GM21515 (cell line): ENCODE data around the gene RBFOX2.
"Not testable (repeated sequence)": the region's sequence is repeated elsewhere in the genome, so short reads cannot be mapped to it uniquely, and the experiment has no call there.

Experiments used
- ATAC-seq: cut with Tn5 transposase; IDR thresholded peaks from one replicate; pipeline ENCODE4 v1.9.1; 2021; ENCODE audit not compliant: unreplicated experiment

The RBFOX2 gene, protein sequence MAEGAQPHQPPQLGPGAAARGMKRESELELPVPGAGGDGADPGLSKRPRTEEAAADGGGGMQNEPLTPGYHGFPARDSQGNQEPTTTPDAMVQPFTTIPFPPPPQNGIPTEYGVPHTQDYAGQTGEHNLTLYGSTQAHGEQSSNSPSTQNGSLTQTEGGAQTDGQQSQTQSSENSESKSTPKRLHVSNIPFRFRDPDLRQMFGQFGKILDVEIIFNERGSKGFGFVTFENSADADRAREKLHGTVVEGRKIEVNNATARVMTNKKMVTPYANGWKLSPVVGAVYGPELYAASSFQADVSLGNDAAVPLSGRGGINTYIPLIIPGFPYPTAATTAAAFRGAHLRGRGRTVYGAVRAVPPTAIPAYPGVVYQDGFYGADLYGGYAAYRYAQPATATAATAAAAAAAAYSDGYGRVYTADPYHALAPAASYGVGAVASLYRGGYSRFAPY

GRCh38 chr22:36028646-36029405 lies at the start of gene RBFOX2:
TSS of gene RBFOX2 (minus strand) at chr22:36028824. CDS start at chr22:36028425, 399 bp downstream.
- ATAC-seq: no peak

DNA sequence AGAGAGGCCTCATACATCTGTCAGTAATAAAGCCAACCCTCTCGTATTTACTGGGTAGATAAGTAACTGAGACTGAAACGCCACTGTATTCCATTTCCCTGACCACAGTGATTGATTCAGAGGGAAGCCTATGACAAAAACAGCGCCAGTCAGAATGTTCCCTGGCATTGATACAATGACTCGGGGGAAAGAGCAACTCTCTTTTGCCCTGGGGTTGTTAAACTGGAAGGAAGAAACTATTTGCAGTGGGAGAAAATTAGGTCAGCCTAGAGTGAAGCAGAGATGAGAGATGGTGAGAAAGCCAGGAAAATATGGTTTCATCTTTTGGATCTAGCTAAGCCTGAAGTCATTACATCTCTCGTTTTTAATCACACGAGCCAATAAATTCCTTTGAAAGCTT lies 48.6 kb upstream of the RBFOX2 start:
- ATAC-seq: no peak

DNA sequence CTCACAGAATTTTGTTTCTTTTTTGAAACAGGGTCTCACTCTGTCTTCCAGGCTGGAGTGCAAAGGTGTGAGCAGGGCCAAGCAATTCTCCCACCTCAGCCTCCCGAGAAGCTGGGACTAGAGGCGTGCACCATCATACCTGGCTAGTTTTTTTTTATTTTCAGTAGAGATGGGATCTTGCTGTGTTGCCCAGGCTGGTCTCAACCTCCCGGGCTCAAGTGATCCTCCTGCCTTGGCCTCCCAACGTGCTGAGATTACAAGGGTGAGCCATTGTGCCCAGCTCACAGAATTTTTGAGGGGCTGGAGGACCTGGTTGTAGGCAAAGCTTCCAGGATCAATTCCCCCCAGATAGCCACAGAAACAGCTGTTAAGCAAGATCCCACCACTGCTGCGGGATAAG lies 47.1 kb upstream of the RBFOX2 start:
- ATAC-seq: no peak

DNA sequence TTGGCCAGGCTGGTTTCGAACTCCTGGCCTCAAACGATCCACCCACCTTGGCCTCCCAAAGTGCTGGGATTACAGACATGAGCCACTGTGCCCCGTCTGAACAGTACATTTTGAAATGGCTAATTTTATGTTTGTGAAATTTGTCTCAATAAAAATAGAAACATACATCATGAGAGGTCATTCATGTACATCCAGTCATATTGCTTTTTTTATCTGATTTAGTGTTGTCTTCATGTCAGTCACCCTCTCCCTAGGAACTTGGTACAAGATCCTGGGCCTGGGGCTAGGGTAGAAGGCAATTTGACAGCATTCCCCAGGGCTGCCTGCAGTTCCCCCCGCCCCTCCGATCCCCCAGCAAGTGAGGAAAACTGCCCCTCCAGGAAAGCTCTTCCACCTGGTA lies 46.6 kb upstream of the RBFOX2 start:
- no peak for ATAC-seq

DNA sequence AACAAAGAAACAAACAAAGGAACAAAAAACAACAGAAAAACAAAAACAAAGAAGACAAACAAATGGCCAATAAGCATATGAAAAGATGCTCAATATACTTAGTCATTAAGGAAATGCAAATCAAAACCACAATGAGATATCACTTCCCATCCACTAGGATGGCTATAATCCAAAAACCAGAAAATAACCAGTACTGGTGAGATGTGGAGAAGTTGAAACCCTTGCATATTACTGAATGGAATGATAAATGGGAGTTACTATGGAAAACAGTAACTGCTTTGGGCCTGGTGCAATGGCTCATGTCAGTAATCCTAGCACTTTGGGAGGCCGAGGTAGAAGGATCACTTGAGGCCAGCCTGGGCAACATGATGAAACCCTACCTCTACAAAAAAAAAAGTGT lies 44.9 kb upstream of the RBFOX2 start:
- no peak for ATAC-seq

GRCh38 chr22:36070645-36071044 lies 42.0 kb upstream of the RBFOX2 start:
- ATAC-seq: not testable (repeated sequence)

DNA sequence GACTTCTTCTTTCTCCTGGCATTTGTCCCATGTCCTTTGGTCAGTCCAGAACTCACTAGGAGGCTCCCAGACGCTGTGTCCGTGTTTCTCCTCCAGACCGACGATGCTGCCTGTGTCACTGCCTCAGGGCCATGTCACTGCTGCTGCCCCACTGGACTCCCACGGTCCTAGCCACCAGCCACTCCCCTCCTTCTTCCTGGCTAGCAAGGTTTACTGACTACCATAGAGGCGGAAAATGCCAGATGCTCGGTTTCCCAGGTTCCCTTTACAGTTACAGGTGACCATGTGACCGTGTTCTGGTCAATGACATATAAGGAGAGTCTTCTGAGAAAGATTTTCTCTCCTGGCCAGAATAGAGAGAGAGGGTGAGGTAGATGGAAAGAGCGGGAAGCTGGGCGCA lies 40.7 kb upstream of the RBFOX2 start:
- no peak for ATAC-seq

GRCh38 chr22:36068776-36069344 lies 40.2 kb upstream of the RBFOX2 start:
- no peak for ATAC-seq

GRCh38 chr22:36067235-36067558 lies 38.6 kb upstream of the RBFOX2 start:
- no peak for ATAC-seq

GRCh38 chr22:36065775-36066544 lies 37.3 kb upstream of the RBFOX2 start:
- no peak for ATAC-seq

GRCh38 chr22:36065462-36065774 lies 36.8 kb upstream of the RBFOX2 start:
- no peak for ATAC-seq

GRCh38 chr22:36064358-36064757 lies 35.7 kb upstream of the RBFOX2 start:
- ATAC-seq: no peak

DNA sequence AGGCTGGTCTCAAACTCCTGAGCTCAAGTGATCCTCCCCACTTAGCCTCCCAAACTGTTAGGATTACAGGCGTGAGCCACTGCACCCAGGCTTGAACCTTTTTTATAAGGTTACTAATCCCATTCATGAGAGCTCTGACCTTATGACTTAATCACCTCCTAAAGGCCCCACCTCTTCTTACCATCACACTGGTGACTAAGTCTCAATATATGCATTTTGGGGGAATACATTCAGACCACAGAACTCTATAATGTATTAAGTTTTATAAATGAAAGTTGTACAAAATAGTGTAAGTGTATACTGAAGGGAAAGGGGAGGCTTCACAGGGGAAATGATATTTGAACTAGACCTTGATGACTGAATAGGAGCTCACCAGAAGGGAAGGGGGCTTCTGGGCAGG lies 28.4 kb upstream of the RBFOX2 start:
- no peak for ATAC-seq

- ATAC-seq: no peak
These were observed 27.0 kb upstream of the RBFOX2 start for GRCh38 chr22:36055376-36056295.

DNA sequence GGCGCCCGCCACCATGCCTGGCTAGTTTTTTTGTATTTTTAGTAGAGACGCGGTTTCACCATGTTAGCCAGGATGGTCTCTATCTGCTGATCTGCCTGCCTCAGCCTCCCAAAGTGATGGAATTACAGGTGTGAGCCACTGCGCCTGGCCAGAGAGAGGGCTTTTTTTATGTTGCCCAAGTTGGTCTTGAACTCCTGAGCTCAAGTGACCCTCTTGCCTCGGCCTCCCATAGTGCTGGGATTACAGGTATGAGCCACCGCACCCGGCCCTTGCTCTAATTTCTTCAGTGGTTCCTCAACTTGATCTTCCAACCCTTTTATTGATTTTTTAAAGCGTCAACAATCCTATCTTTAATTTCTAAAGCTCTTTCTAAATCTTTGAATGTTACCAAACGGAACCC lies 25.8 kb upstream of the RBFOX2 start:
- not testable (repeated sequence) for ATAC-seq

DNA sequence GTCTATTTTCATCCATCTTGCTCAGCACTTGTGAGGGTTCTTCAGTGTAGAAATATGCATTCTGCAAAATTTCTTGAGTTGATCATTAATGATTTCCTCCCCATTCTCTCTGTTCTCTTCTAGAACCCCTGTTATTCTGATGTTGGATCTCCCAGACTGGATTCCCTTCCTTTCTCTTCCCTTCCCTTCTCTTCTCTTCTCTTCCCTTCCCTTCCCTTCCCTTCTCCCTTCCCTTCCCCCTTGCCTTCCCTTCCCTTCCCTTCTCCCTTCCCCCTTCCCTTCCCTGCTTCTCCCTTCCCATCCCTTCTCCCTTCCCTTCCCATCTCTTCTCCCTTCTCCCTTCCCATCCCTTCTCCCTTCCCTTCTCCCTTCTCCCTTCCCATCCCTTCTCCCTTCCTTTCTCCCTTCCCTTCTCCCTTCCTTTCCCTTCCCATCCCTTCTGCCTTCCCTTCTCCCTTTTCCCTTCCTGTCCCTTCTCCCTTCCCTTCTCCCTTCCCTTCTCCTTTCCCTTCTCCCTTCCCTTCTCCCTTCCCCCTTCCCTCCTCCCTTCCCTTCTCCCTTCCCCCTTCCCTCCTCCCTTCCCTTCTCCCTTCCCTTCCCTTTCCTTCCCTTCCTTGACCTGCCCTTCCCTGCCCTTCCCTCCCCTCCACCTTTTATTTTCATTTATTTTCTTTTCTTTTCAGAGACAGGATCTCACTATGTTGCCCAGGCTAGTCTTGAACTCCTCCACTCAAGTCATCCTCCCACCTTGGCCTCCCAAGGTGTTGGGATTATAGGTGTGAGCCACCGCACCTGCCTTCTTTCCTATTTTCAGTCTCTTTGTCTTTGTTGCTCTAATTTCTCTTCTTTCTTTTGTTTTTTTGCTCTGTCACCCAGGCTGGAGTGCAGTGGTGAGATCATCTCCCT lies 24.9 kb upstream of the RBFOX2 start:
- ATAC-seq: no peak

- ATAC-seq: no peak
These were observed 23.9 kb upstream of the RBFOX2 start for GRCh38 chr22:36052505-36052941.

DNA sequence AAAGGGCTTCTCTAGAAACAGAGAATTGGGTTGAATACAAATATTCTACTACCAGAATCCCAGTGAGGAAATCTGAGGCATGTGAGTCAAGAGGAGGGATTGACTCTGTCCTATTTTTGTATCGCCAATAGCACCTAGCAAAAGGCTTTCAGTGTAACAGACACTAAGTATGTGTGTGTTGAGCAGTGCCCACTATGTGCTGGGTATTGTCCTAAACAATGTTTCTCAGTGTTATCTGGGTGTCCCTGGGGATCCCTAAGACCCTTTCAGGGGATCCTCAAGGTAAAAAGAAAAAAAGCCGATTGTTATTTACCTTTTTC lies 21.0 kb upstream of the RBFOX2 start:
- no peak for ATAC-seq

GRCh38 chr22:36048911-36049677 lies 20.5 kb upstream of the RBFOX2 start:
- no peak for ATAC-seq
